Thyroid gland (tissue), 4 donors: ENCODE data around the gene CDK5RAP2. TPM values are rescaled to one million over a fixed set of nuclear protein-coding genes. Genes with fewer than 3 reads are reported as not detected.

ENCODE experiments used
- DNase-seq, 2 donors: peaks; one replicate each; pipeline ENCODE4 v3.0.0-alpha.2; 2019
- H3K27ac ChIP-seq, 3 donors: fragments of 200-600 bp; sonication (generic); 1 replicate in 2 of 3; 2 replicates in 1 of 3; pipeline ENCODE4 v1.5.1; 2016 to 2019; ENCODE audit warnings: mild to moderate bottlenecking in 1 of 3, moderate library complexity in 1 of 3
- H3K27me3 ChIP-seq: fragments of 200-600 bp; sonication (generic); one replicate; pipeline ENCODE4 v1.5.1; 2019
- H3K36me3 ChIP-seq, 2 donors: fragments of 200-600 bp; sonication (generic); one replicate each; pipeline ENCODE4 v1.5.1; 2016 to 2019
- H3K4me1 ChIP-seq, 2 donors: fragments of 200-600 bp; sonication (generic); one replicate each; pipeline ENCODE4 v1.5.1; 2017 to 2019
- H3K4me3 ChIP-seq, 3 donors: fragments of 200-600 bp; sonication (generic); replicated peaks in 1 of 3; 1 replicate in 2 of 3; 2 replicates in 1 of 3; pipeline ENCODE4 v1.5.1; 2016; ENCODE audit warnings: mild to moderate bottlenecking in 1 of 3
- H3K9me3 ChIP-seq: fragments of 200-600 bp; sonication (generic); one replicate; pipeline ENCODE4 v1.5.1; 2017
- CTCF ChIP-seq, 6 experiments: fragments of 200-600 bp in 3 of 6; fragments of 450-650 bp in 3 of 6; sonication (generic) in 3 of 6; IDR thresholded peaks; one replicate each; pipeline ENCODE4 v1.5.1; 2016 to 2019; ENCODE audit warnings: antibody characterized with exemption in 6 of 6, mild to moderate bottlenecking in 2 of 6, inconsistent platforms in 1 of 6, moderate library complexity in 1 of 6
- POLR2A ChIP-seq, 2 donors: fragments of 450-650 bp; IDR thresholded peaks; one replicate each; pipeline ENCODE4 v1.6.1; 2017; ENCODE audit warnings: antibody characterized with exemption in 2 of 2, mild to moderate bottlenecking in 2 of 2, moderate library complexity in 1 of 2
- WGBS, 2 donors: methylation state at CpG; one replicate each; pipeline ENCODE4 v1.1.5; 2017; 5-methylcytosine and 5-hydroxymethylcytosine counted together
- intact Hi-C: fragments of 100-400 bp; cut with DNase I; formaldehyde crosslinking; loops from one replicate; pipeline ENCODE4 v1.15.1; 2023
- total RNA-seq, 4 donors: library from RNA; depleted of rRNA; stranded (reverse); fragments of >200 nt; gene quantifications; one replicate each; pipeline ENCODE4 v1.2.3, GENCODE V29; 2016

CDK5RAP2 gene
- total RNA-seq, 4 donors from 2014 or later = 39.5 to 51.9 (median 46.9) TPM

- intact Hi-C loops = no loop called here
- 94% methylated on average over 4 of the region's 4 CpGs for WGBS, 2 donors
- Histone ChIP-seq H3K27me3 (no peaks in the 10 kb centered on the region), H3K36me3 (no peaks in the 10 kb centered on the region), H3K4me3 (no peak overlapping the region), H3K9me3 (no peaks in the 10 kb centered on the region), H3K4me1 (peaks cover 7 to 9% of the 10 kb centered on the region in 2 donors), H3K27ac (no peak overlapping the region)
- TF ChIP-seq CTCF (IDR thresholded peaks at IDR 0.05) (no peak), POLR2A (IDR thresholded peaks at IDR 0.05) (no peak)
- DNase-seq = no peak
Observed at GRCh38 chr9:120433701-120434100, 146.3 kb downstream of the CDK5RAP2 start.

- H3K4me1 ChIP-seq = peaks cover 7 to 9% of the 10 kb centered on the region in 2 donors
- H3K36me3 ChIP-seq = no peaks in the 10 kb centered on the region
- intact Hi-C loops = no loop called here
- H3K27me3 ChIP-seq = no peaks in the 10 kb centered on the region
- 92 to 95% methylated on average over 3 of the region's 3 CpGs for WGBS, 2 donors
- DNase-seq = no peak
- TF ChIP-seq POLR2A (IDR thresholded peaks at IDR 0.05) (no peak), CTCF (IDR thresholded peaks at IDR 0.05) (no peak)
- H3K4me3 ChIP-seq = no peak overlapping the region
- no peak overlapping the region for H3K27ac ChIP-seq
- H3K9me3 ChIP-seq = no peaks in the 10 kb centered on the region
Observed at GRCh38 chr9:120432600-120432999, 147.4 kb downstream of the CDK5RAP2 start.

- Histone ChIP-seq H3K4me3 (no peak overlapping the region), H3K27me3 (no peaks in the 10 kb centered on the region), H3K9me3 (no peaks in the 10 kb centered on the region), H3K4me1 (peaks cover 7 to 9% of the 10 kb centered on the region in 2 donors), H3K36me3 (no peaks in the 10 kb centered on the region), H3K27ac (no peak overlapping the region)
- DNase-seq = no peak
- intact Hi-C loops = no loop called here
- WGBS, 2 donors = 80 to 94% methylated on average over 2 of the region's 2 CpGs
- TF ChIP-seq CTCF (IDR thresholded peaks at IDR 0.05) = no peak
- no peak for TF ChIP-seq POLR2A (IDR thresholded peaks at IDR 0.05)
Observed at GRCh38 chr9:120431268-120431667, 148.7 kb downstream of the CDK5RAP2 start.

DNA sequence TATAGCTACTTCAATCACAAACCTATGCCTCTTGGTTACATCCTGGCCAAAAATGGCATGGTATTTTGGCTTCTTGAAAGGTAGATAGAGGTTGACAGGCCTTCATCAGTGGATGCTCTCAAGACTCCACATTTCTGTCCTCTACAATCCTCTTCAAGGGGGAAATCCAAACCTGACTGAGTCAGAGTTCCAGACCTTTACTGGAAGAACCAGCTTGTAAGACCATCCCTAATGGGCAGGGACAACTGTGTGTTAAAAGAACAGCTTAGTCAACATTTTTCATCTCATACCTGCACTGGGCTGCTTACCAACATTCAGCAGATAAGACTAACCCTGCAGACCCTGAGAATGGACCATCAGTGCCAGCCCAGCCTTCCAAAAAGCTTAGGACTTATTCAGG lies 155.7 kb downstream of the CDK5RAP2 start:
- TF ChIP-seq POLR2A (IDR thresholded peaks at IDR 0.05) = no peak
- TF ChIP-seq CTCF (IDR thresholded peaks at IDR 0.05) = no peak
- Histone ChIP-seq H3K4me3 (no peak overlapping the region), H3K36me3 (no peaks in the 10 kb centered on the region), H3K27me3 (no peaks in the 10 kb centered on the region), H3K9me3 (no peaks in the 10 kb centered on the region), H3K4me1 (peaks cover 8 to 16% of the 10 kb centered on the region in 2 donors), H3K27ac (peak overlapping the region in 2 of 3 donors; percentile 46 to 49)
- intact Hi-C loops = no loop called here
- DNase-seq = no peak

GRCh38 chr9:120423812-120424211 lies 156.2 kb downstream of the CDK5RAP2 start:
- Histone ChIP-seq H3K27ac (peak overlapping the region in 2 of 3 donors; percentile 46 to 49), H3K27me3 (no peaks in the 10 kb centered on the region), H3K4me3 (no peak overlapping the region), H3K9me3 (no peaks in the 10 kb centered on the region), H3K36me3 (no peaks in the 10 kb centered on the region), H3K4me1 (peaks cover 8 to 16% of the 10 kb centered on the region in 2 donors)
- WGBS, 2 donors = 66 to 84% methylated on average over 3 of the region's 3 CpGs
- DNase-seq = peak in 1 of 2 donors; percentile 8
- intact Hi-C loops = no loop called here
- TF ChIP-seq POLR2A (IDR thresholded peaks at IDR 0.05) (no peak), CTCF (IDR thresholded peaks at IDR 0.05) (no peak)
